ENCODE data around the gene TMPRSS11F.

TMPRSS11F gene

DNA sequence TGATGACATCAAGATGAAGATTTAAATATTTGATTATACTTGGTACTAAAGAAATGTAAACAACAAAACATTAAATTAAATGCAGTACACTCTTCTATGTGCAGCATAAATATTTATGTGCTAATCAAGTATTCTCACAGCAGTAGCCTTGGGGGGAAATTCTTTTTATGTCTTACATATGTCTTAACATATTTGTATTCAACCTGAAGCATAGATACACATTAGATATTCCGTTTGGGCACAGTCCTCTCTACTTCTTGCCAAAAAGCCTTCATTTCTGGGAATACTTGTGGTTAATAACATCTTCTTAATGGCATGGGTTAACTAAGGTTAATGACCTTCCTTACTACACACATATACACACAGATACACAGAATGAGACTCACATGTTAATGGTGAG is 19.8 kb downstream of the TMPRSS11F start:
- H3K36me3 ChIP-seq (ENCODE audit: control insufficient read depth, insufficient read depth, low read length) = no peaks in the 10 kb centered on the region
- no peak overlapping the region for H3K27ac ChIP-seq (ENCODE audit: insufficient read depth, low read length, poor library complexity, severe bottlenecking)
- no peaks in the 10 kb centered on the region for H3K27me3 ChIP-seq (replicated peaks; ENCODE audit: control insufficient read depth, insufficient read depth, low read length, poor library complexity, severe bottlenecking)
- H3K9me3 ChIP-seq (ENCODE audit: control insufficient read depth, low read length) = no peaks in the 10 kb centered on the region
- no peak overlapping the region for H3K4me3 ChIP-seq (ENCODE audit: insufficient read depth, low read depth, low read length, poor library complexity, severe bottlenecking)
- no peak for DNase-seq
- H3K4me1 ChIP-seq (ENCODE audit: control insufficient read depth, insufficient read depth, low read length, poor library complexity, severe bottlenecking) = no peaks in the 10 kb centered on the region

DNA sequence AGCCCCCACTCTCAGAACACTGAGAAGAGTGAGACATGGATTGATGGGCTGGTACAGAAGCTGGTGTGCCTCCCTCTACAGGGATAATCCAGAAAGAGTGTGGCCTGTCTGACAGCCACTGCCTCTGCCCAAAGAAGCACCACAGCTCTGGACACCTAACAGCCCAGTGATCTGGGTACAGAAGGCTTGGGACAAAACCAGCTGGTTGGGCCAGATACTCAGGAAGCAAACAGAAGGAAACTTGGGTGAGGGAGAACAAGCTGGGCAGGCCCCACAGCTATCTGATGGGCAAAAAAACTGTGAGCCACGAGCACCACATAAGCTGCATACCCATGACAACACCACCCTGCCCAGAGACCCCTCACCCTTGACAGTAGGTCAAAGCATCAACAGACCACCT is 46.9 kb downstream of the TMPRSS11F start:
- Histone ChIP-seq H3K4me3 (ENCODE audit: insufficient read depth, low read depth, low read length, poor library complexity, severe bottlenecking) (no peak overlapping the region), H3K27ac (ENCODE audit: insufficient read depth, low read length, poor library complexity, severe bottlenecking) (no peak overlapping the region), H3K4me1 (ENCODE audit: control insufficient read depth, insufficient read depth, low read length, poor library complexity, severe bottlenecking) (no peaks in the 10 kb centered on the region), H3K27me3 (replicated peaks; ENCODE audit: control insufficient read depth, insufficient read depth, low read length, poor library complexity, severe bottlenecking) (no peaks in the 10 kb centered on the region), H3K9me3 (ENCODE audit: control insufficient read depth, low read length) (no peaks in the 10 kb centered on the region), H3K36me3 (ENCODE audit: control insufficient read depth, insufficient read depth, low read length) (no peaks in the 10 kb centered on the region)
- no peak for DNase-seq

DNA sequence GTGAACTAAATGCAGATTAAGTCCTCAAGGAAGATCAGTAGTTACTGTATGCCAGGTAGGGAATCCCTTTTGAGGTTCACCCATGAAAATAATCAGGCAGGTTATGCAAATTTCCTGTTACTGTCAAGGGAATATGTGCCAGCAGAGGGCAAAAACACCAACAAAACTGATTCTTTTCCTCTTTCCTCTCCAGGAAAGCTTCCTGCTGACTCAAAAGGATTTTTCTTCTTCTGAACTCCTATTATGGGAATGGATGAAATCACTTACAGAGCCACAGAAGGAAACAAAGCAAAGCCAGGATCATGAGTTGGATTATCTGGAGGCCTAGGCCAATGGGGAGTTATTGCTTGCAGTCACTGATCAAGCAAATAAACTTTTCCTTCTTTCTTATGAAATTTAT is 49.7 kb downstream of the TMPRSS11F start:
- no peak for DNase-seq
- Histone ChIP-seq H3K4me3 (ENCODE audit: insufficient read depth, low read depth, low read length, poor library complexity, severe bottlenecking) (no peak overlapping the region), H3K9me3 (ENCODE audit: control insufficient read depth, low read length) (no peaks in the 10 kb centered on the region), H3K27ac (ENCODE audit: insufficient read depth, low read length, poor library complexity, severe bottlenecking) (no peak overlapping the region), H3K36me3 (ENCODE audit: control insufficient read depth, insufficient read depth, low read length) (no peaks in the 10 kb centered on the region), H3K4me1 (ENCODE audit: control insufficient read depth, insufficient read depth, low read length, poor library complexity, severe bottlenecking) (no peaks in the 10 kb centered on the region), H3K27me3 (replicated peaks; ENCODE audit: control insufficient read depth, insufficient read depth, low read length, poor library complexity, severe bottlenecking) (no peaks in the 10 kb centered on the region)

DNA sequence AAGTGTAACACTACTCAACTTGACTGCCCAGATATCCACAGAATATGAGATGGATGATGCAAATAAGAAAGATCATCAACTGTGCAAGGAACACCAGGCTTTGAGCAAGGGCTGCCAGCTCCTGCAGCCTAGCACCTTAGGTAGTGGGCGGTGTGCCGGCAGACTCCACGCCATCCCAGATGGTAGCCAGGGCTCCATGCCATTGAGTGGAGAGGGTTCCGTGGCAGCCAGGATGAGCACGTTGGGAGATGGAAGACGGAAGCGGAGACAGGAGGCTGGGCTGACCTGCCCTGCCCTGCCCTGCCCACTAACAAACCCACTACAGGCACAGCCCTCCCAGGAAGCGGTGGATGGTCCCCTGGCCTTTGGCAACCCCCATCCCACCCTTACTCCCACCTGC is 51.9 kb downstream of the TMPRSS11F start:
- H3K4me1 ChIP-seq (ENCODE audit: control insufficient read depth, insufficient read depth, low read length, poor library complexity, severe bottlenecking) = no peaks in the 10 kb centered on the region
- DNase-seq = no peak
- H3K36me3 ChIP-seq (ENCODE audit: control insufficient read depth, insufficient read depth, low read length) = no peaks in the 10 kb centered on the region
- no peaks in the 10 kb centered on the region for H3K27me3 ChIP-seq (replicated peaks; ENCODE audit: control insufficient read depth, insufficient read depth, low read length, poor library complexity, severe bottlenecking)
- no peaks in the 10 kb centered on the region for H3K9me3 ChIP-seq (ENCODE audit: control insufficient read depth, low read length)
- no peak overlapping the region for H3K27ac ChIP-seq (ENCODE audit: insufficient read depth, low read length, poor library complexity, severe bottlenecking)
- H3K4me3 ChIP-seq (ENCODE audit: insufficient read depth, low read depth, low read length, poor library complexity, severe bottlenecking) = no peak overlapping the region

DNA sequence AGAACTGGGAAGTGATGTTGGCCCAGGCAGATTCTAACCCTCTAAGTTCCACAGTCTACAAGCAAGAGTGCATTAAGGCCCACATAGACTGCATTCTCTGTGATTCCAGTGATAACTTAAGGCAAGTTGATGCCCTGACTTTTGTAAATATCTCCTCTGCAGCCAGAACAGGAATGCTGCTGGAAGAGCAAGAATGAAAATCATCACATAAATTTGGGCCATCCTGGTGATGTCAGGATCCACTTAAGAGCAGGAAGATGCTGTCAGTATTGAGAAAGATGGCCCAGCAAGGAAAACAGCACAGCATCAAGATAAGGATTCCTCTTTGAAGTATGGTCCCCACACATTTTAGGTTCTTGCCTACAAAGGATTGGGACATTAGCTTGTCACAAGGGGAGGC is 52.4 kb downstream of the TMPRSS11F start:
- Histone ChIP-seq H3K36me3 (ENCODE audit: control insufficient read depth, insufficient read depth, low read length) (no peaks in the 10 kb centered on the region), H3K4me3 (ENCODE audit: insufficient read depth, low read depth, low read length, poor library complexity, severe bottlenecking) (no peak overlapping the region), H3K27ac (ENCODE audit: insufficient read depth, low read length, poor library complexity, severe bottlenecking) (no peak overlapping the region), H3K4me1 (ENCODE audit: control insufficient read depth, insufficient read depth, low read length, poor library complexity, severe bottlenecking) (no peaks in the 10 kb centered on the region), H3K27me3 (replicated peaks; ENCODE audit: control insufficient read depth, insufficient read depth, low read length, poor library complexity, severe bottlenecking) (no peaks in the 10 kb centered on the region), H3K9me3 (ENCODE audit: control insufficient read depth, low read length) (no peaks in the 10 kb centered on the region)
- no peak for DNase-seq

DNA sequence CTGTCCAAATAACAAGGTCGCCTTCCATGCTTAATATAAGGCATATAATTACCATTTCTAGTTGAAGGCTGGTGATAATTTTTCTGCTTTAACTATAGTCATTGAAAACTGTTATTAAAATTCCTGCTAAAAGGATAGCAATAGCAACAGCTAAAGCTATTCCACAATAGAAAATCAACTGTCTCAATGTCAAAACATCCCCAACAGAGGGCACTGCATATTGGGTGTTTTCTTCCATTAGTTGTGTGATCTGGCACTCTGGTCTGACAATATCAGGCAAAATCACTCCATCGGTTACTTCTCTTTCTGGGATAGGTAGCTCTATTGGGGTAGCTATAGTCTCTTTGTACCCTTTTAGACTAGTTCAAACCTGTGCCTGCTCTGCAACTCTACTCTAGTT is 53.5 kb downstream of the TMPRSS11F start:
- no peak overlapping the region for H3K4me3 ChIP-seq (ENCODE audit: insufficient read depth, low read depth, low read length, poor library complexity, severe bottlenecking)
- no peak for DNase-seq
- no peak overlapping the region for H3K27ac ChIP-seq (ENCODE audit: insufficient read depth, low read length, poor library complexity, severe bottlenecking)
- no peaks in the 10 kb centered on the region for H3K27me3 ChIP-seq (replicated peaks; ENCODE audit: control insufficient read depth, insufficient read depth, low read length, poor library complexity, severe bottlenecking)
- H3K36me3 ChIP-seq (ENCODE audit: control insufficient read depth, insufficient read depth, low read length) = no peaks in the 10 kb centered on the region
- no peaks in the 10 kb centered on the region for H3K4me1 ChIP-seq (ENCODE audit: control insufficient read depth, insufficient read depth, low read length, poor library complexity, severe bottlenecking)
- H3K9me3 ChIP-seq (ENCODE audit: control insufficient read depth, low read length) = no peaks in the 10 kb centered on the region

DNA sequence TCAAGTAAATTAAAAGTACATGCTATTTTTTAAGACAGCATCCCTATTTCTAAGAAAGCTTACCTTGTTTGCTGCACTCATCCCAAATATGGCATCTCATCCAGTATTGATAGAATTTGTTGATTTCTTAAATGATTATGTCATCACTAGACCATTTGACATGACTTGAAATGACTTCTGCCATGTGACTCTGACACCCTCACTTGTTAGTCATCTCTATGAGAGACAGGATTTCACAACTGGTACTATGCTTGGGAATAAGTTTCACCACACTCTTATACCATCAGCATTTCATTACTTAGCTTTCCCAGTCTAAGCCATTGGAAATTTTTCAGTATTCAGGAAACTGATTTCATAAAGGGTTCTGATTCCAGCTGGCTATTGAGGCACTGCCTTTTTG is 55.3 kb downstream of the TMPRSS11F start:
- Histone ChIP-seq H3K4me3 (ENCODE audit: insufficient read depth, low read depth, low read length, poor library complexity, severe bottlenecking) (no peak overlapping the region), H3K27me3 (replicated peaks; ENCODE audit: control insufficient read depth, insufficient read depth, low read length, poor library complexity, severe bottlenecking) (no peaks in the 10 kb centered on the region), H3K36me3 (ENCODE audit: control insufficient read depth, insufficient read depth, low read length) (no peaks in the 10 kb centered on the region), H3K27ac (ENCODE audit: insufficient read depth, low read length, poor library complexity, severe bottlenecking) (no peak overlapping the region), H3K9me3 (ENCODE audit: control insufficient read depth, low read length) (no peaks in the 10 kb centered on the region), H3K4me1 (ENCODE audit: control insufficient read depth, insufficient read depth, low read length, poor library complexity, severe bottlenecking) (no peaks in the 10 kb centered on the region)
- no peak for DNase-seq

DNA sequence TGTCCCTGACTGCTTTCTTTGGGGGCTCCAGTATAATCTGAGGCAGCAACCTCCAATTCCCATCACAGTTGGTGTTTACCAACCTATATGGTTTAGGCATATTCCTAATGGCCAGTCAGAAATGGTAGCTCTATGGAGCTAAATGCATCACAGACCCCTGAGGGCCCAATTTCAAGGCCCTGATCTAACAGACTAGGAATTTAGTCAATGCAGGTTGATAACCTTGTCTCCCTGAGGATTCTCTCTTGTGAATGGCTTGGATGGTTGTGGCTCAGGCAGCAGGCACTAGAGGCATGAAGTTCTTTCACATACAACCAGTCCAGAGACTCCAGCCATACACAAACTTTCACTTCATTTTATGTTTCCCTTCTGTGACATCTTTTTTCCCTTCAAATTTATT is 59.4 kb downstream of the TMPRSS11F start:
- no peak for DNase-seq
- Histone ChIP-seq H3K27me3 (replicated peaks; ENCODE audit: control insufficient read depth, insufficient read depth, low read length, poor library complexity, severe bottlenecking) (no peaks in the 10 kb centered on the region), H3K27ac (ENCODE audit: insufficient read depth, low read length, poor library complexity, severe bottlenecking) (no peak overlapping the region), H3K4me1 (ENCODE audit: control insufficient read depth, insufficient read depth, low read length, poor library complexity, severe bottlenecking) (no peaks in the 10 kb centered on the region), H3K36me3 (ENCODE audit: control insufficient read depth, insufficient read depth, low read length) (no peaks in the 10 kb centered on the region), H3K9me3 (ENCODE audit: control insufficient read depth, low read length) (no peaks in the 10 kb centered on the region), H3K4me3 (ENCODE audit: insufficient read depth, low read depth, low read length, poor library complexity, severe bottlenecking) (no peak overlapping the region)

DNA sequence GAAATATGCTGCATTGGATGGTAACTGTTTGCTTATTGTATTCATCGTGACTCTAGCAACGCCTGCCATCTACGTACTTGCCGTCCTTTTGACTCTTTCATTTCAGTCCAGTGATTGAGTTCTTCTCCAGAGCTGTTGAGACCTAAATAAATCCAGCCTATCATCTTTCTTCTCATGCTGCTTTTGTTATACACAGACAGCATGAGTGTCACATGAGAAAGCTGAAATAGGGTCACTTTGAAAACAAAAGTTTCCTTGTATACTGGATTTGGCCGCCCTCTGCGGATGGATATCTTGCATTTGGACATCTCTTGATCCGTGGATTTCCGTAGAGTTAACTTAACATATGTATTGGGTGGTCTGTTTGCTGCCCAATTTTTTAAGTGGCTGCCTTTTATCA is 67.2 kb downstream of the TMPRSS11F start:
- H3K4me3 ChIP-seq (ENCODE audit: insufficient read depth, low read depth, low read length, poor library complexity, severe bottlenecking) = no peak overlapping the region
- H3K4me1 ChIP-seq (ENCODE audit: control insufficient read depth, insufficient read depth, low read length, poor library complexity, severe bottlenecking) = no peaks in the 10 kb centered on the region
- no peak for DNase-seq
- H3K27me3 ChIP-seq (replicated peaks; ENCODE audit: control insufficient read depth, insufficient read depth, low read length, poor library complexity, severe bottlenecking) = no peaks in the 10 kb centered on the region
- H3K9me3 ChIP-seq (ENCODE audit: control insufficient read depth, low read length) = no peaks in the 10 kb centered on the region
- no peaks in the 10 kb centered on the region for H3K36me3 ChIP-seq (ENCODE audit: control insufficient read depth, insufficient read depth, low read length)
- H3K27ac ChIP-seq (ENCODE audit: insufficient read depth, low read length, poor library complexity, severe bottlenecking) = no peak overlapping the region

DNA sequence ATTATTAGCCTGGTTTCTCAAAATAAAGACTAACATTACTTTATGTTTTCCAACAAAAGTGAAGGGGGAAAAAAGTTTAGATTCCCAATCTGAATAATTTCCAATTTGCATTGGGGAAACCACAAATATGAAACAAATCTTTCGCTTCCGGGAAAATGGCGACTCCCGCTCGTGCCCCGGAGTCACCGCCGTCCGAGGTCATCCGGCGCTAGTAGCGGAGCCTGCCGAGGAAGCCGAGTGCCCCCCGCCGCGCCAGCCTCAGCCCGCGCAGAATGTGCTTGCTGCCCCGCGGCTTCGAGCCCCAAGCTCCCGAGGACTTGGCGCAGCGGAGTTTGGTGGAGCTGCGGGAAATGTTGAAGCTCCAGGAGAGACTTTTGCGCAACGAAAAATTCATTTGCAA is 91.4 kb downstream of the TMPRSS11F start:
- Histone ChIP-seq H3K4me1 (ENCODE audit: control insufficient read depth, insufficient read depth, low read length, poor library complexity, severe bottlenecking) (no peaks in the 10 kb centered on the region), H3K27ac (ENCODE audit: insufficient read depth, low read length, poor library complexity, severe bottlenecking) (no peak overlapping the region), H3K36me3 (ENCODE audit: control insufficient read depth, insufficient read depth, low read length) (no peaks in the 10 kb centered on the region), H3K9me3 (ENCODE audit: control insufficient read depth, low read length) (no peaks in the 10 kb centered on the region), H3K4me3 (ENCODE audit: insufficient read depth, low read depth, low read length, poor library complexity, severe bottlenecking) (no peak overlapping the region), H3K27me3 (replicated peaks; ENCODE audit: control insufficient read depth, insufficient read depth, low read length, poor library complexity, severe bottlenecking) (no peaks in the 10 kb centered on the region)
- no peak for DNase-seq

DNA sequence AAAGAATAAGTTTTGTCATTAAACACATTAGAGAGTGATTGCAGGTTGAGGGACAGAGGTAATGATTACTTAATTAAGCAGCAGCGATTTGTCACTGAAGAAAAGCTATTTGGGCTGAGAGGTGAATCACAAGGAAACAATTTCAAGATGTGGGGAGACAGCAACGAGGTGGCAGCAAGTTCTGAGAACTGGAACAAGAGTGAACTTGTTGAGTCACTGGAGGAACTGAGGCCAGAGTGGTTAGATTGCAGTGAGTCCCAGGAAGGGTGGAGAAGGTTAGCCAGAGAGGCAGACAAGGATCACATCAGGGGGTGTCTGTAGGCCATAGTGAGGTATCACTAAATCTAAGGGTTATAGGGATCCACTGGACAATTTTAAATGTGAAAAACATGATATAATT is 108.5 kb downstream of the TMPRSS11F start:
- no peaks in the 10 kb centered on the region for H3K36me3 ChIP-seq (ENCODE audit: control insufficient read depth, insufficient read depth, low read length)
- H3K9me3 ChIP-seq (ENCODE audit: control insufficient read depth, low read length) = no peaks in the 10 kb centered on the region
- DNase-seq = no peak
- no peak overlapping the region for H3K4me3 ChIP-seq (ENCODE audit: insufficient read depth, low read depth, low read length, poor library complexity, severe bottlenecking)
- no peak overlapping the region for H3K27ac ChIP-seq (ENCODE audit: insufficient read depth, low read length, poor library complexity, severe bottlenecking)
- no peaks in the 10 kb centered on the region for H3K4me1 ChIP-seq (ENCODE audit: control insufficient read depth, insufficient read depth, low read length, poor library complexity, severe bottlenecking)
- H3K27me3 ChIP-seq (replicated peaks; ENCODE audit: control insufficient read depth, insufficient read depth, low read length, poor library complexity, severe bottlenecking) = no peaks in the 10 kb centered on the region
